IMR-90 (cell line): ENCODE measurements around the gene ESD. TPM values are rescaled to one million over a fixed set of nuclear protein-coding genes. Genes with fewer than 3 reads are reported as not detected.

Experiments used
- ATAC-seq: fragments of 200-7000 bp; cut with Tn5 transposase; 2 replicates; pipeline ENCODE4 v1.9.1; 2020; ENCODE audit warnings: low read depth, mild to moderate bottlenecking, moderate library complexity
- BruUV-seq: library from RNA; stranded (reverse); fragments of 400-500 nt; replicated peaks from 2 replicates; lab custom pipeline; 2021; lab: Mats Ljungman, UMichigan
- CTCF ChIA-PET: fragments of 300-600 bp; formaldehyde crosslinking; extraction: SDS; loops from one replicate; lab custom pipeline; 2021; ENCODE audit warnings: antibody characterized with exemption; lab: Yijun Ruan, JAX
- POLR2A ChIA-PET: fragments of 300-600 bp; sonication (Branson Sonifier 250); formaldehyde crosslinking; loops from one replicate; lab custom pipeline; 2022; ENCODE audit warnings: antibody characterized with exemption; ENCODE audit not compliant: unreplicated experiment; lab: Charles Lee
- DNase-seq: peaks from one replicate; pipeline ENCODE4 v3.0.0; 2013
- H2AFZ ChIP-seq: replicated peaks from 2 replicates; pipeline ENCODE3; 2013; ENCODE audit warnings: low read length, mild to moderate bottlenecking; ENCODE audit not compliant: poor library complexity
- H2AK5ac ChIP-seq: 2 replicates; pipeline ENCODE4 v1.6.1; 2013; ENCODE audit warnings: low read depth, low read length, inconsistent platforms
- H2AK9ac ChIP-seq: replicated peaks from 2 replicates; pipeline ENCODE3; 2013; ENCODE audit warnings: mild to moderate bottlenecking, low read depth, low read length, moderate library complexity; ENCODE audit not compliant: poor library complexity
- H2BK120ac ChIP-seq: 2 replicates; pipeline ENCODE4 v1.6.1; 2013; ENCODE audit warnings: low read depth, low read length, inconsistent platforms
- H2BK15ac ChIP-seq: 3 replicates; pipeline ENCODE4 v1.6.1; 2013; ENCODE audit warnings: low read depth, low read length, inconsistent platforms
- H2BK20ac ChIP-seq: 2 replicates; pipeline ENCODE4 v1.6.1; 2013; ENCODE audit warnings: low read depth, mild to moderate bottlenecking, inconsistent platforms, low read length, moderate library complexity
- H2BK5ac ChIP-seq: 2 replicates; pipeline ENCODE4 v1.6.1; 2013; ENCODE audit warnings: mild to moderate bottlenecking, low read depth, low read length, inconsistent platforms; ENCODE audit not compliant: poor library complexity, severe bottlenecking
- H3K14ac ChIP-seq: replicated peaks from 2 replicates; pipeline ENCODE4 v1.6.1; 2013; ENCODE audit warnings: low read depth, low read length, inconsistent platforms
- H3K18ac ChIP-seq: 2 replicates; pipeline ENCODE4 v1.6.1; 2013; ENCODE audit warnings: low read depth, low read length, control low read depth
- H3K23ac ChIP-seq: 2 replicates; pipeline ENCODE4 v1.6.1; 2013; ENCODE audit warnings: low read depth, low read length, inconsistent platforms
- H3K27ac ChIP-seq: 2 replicates; pipeline ENCODE4 v1.5.1; 2013; ENCODE audit warnings: mild to moderate bottlenecking, control low read depth, low read length; ENCODE audit not compliant: insufficient read depth
- H3K27me3 ChIP-seq: 2 replicates; pipeline ENCODE4 v1.6.1; 2013; ENCODE audit warnings: low read length; ENCODE audit not compliant: control insufficient read depth, insufficient read depth
- H3K36me3 ChIP-seq: 2 replicates; pipeline ENCODE4 v1.6.1; 2013; ENCODE audit warnings: low read length, mixed read lengths; ENCODE audit not compliant: control insufficient read depth, insufficient read depth
- H3K4ac ChIP-seq: 2 replicates; pipeline ENCODE4 v1.6.1; 2013; ENCODE audit warnings: low read depth, low read length, inconsistent platforms
- H3K4me1 ChIP-seq: 2 replicates; pipeline ENCODE4 v1.6.1; 2013; ENCODE audit warnings: low read length, mixed read lengths; ENCODE audit not compliant: control insufficient read depth, insufficient read depth
- H3K4me2 ChIP-seq: 2 replicates; pipeline ENCODE4 v1.6.1; 2013; ENCODE audit warnings: low read depth, mild to moderate bottlenecking, control low read depth, low read length, moderate library complexity
- H3K4me3 ChIP-seq: 2 replicates; pipeline ENCODE4 v1.5.1; 2013; ENCODE audit warnings: low read depth, mild to moderate bottlenecking, control low read depth, low read length, moderate library complexity; ENCODE audit not compliant: insufficient read depth
- H3K56ac ChIP-seq: 2 replicates; pipeline ENCODE4 v1.6.1; 2013; ENCODE audit warnings: low read length, inconsistent platforms; ENCODE audit not compliant: insufficient read depth; ENCODE audit errors: extremely low read depth
- H3K79me1 ChIP-seq, 2 experiments: 2 replicates each; pipeline ENCODE4 v1.6.1; 2013; ENCODE audit warnings: low read length in 2 of 2, inconsistent platforms in 1 of 2, low read depth in 1 of 2
- H3K9ac ChIP-seq: 2 replicates; pipeline ENCODE4 v1.6.1; 2013; ENCODE audit warnings: low read depth, low read length, control low read depth
- H3K9me1 ChIP-seq: 2 replicates; pipeline ENCODE4 v1.6.1; 2013; ENCODE audit warnings: low read length, inconsistent platforms; ENCODE audit not compliant: insufficient read depth
- H3K9me3 ChIP-seq: 2 replicates; pipeline ENCODE4 v1.6.1; 2013; ENCODE audit warnings: low read length; ENCODE audit not compliant: control insufficient read depth, insufficient read depth
- H4K20me1 ChIP-seq: 2 replicates; pipeline ENCODE4 v1.6.1; 2013; ENCODE audit warnings: low read length, inconsistent platforms; ENCODE audit not compliant: insufficient read depth
- H4K5ac ChIP-seq: 2 replicates; pipeline ENCODE4 v1.6.1; 2013; ENCODE audit warnings: mild to moderate bottlenecking, low read depth, low read length, control low read depth
- H4K8ac ChIP-seq, 2 experiments: 2 replicates each; pipeline ENCODE4 v1.6.1; 2013; ENCODE audit warnings: low read depth in 2 of 2, low read length in 2 of 2, control low read depth in 1 of 2, inconsistent platforms in 1 of 2
- H4K91ac ChIP-seq: 2 replicates; pipeline ENCODE4 v1.6.1; 2013; ENCODE audit warnings: low read depth, low read length, inconsistent platforms; ENCODE audit not compliant: insufficient read depth
- BHLHE40 ChIP-seq: fragments of 150-350 bp; IDR thresholded peaks from 2 replicates; pipeline ENCODE4 v1.6.1; 2016; ENCODE audit warnings: mild to moderate bottlenecking, low read depth, low read length
- CEBPB ChIP-seq: IDR thresholded peaks from 2 replicates; pipeline ENCODE4 v1.6.1; 2012; ENCODE audit warnings: low read depth, low read length, improper control_type of control experiment
- CHD1 ChIP-seq: IDR thresholded peaks from 2 replicates; pipeline ENCODE4 v1.6.1; 2012; ENCODE audit warnings: low read depth, low read length, improper control_type of control experiment
- CTCF ChIP-seq: conservative IDR thresholded peaks from 2 replicates; pipeline ENCODE4 v1.5.1; 2012; ENCODE audit warnings: mild to moderate bottlenecking, low read depth, low read length, improper control_type of control experiment
- MAZ ChIP-seq: IDR thresholded peaks from 2 replicates; pipeline ENCODE4 v1.6.1; 2012; ENCODE audit warnings: low read depth, mild to moderate bottlenecking, low read length, improper control_type of control experiment, moderate library complexity, borderline replicate concordance
- MXI1 ChIP-seq: IDR thresholded peaks from 2 replicates; pipeline ENCODE4 v1.6.1; 2012; ENCODE audit warnings: low read depth, mild to moderate bottlenecking, low read length, moderate library complexity, borderline replicate concordance
- NFE2L2 ChIP-seq: fragments of 150-350 bp; IDR thresholded peaks from 2 replicates; pipeline ENCODE4 v1.6.1; 2016; ENCODE audit warnings: low read depth, mild to moderate bottlenecking, low read length
- POLR2A ChIP-seq: IDR thresholded peaks from 2 replicates; pipeline ENCODE4 v1.6.1; 2012; ENCODE audit warnings: mild to moderate bottlenecking, low read depth, low read length
- RAD21 ChIP-seq: IDR thresholded peaks from 2 replicates; pipeline ENCODE4 v1.6.1; 2012; ENCODE audit warnings: low read length, improper control_type of control experiment
- RCOR1 ChIP-seq: IDR thresholded peaks from 2 replicates; pipeline ENCODE4 v1.6.1; 2012; ENCODE audit warnings: mild to moderate bottlenecking, low read length, improper control_type of control experiment; ENCODE audit not compliant: insufficient replicate concordance
- RFX5 ChIP-seq: IDR thresholded peaks from 2 replicates; pipeline ENCODE4 v1.8.0; 2012; ENCODE audit warnings: low read depth, mild to moderate bottlenecking, low read length, moderate library complexity
- WGBS, 2 experiments: methylation state at CpG; one replicate each; pipeline versions ENCODE4 v1.1.5 to v1.1.7; 2013; ENCODE audit warnings: missing lambda C conversion rate in 2 of 2; ENCODE audit not compliant: insufficient read length in 1 of 2; ENCODE audit errors: extremely low coverage in 2 of 2; 5-methylcytosine and 5-hydroxymethylcytosine counted together
- dilution Hi-C: fragments of 300-500 bp; cut with HindIII; formaldehyde crosslinking; loops from one replicate; pipeline ENCODE4 v1.14.3; 2018; ENCODE audit warnings: low sequenced_read_pairs; ENCODE audit not compliant: unreplicated experiment
- in situ Hi-C: fragments of 300-500 bp; cut with MboI; formaldehyde crosslinking; loops from 3 replicates; pipeline ENCODE4 v1.14.3; 2019; ENCODE audit warnings: low sequenced_read_pairs, inconsistent platforms, mixed read lengths
- intact Hi-C: fragments of 100-400 bp; cut with micrococcal nuclease; formaldehyde crosslinking; loops from 2 replicates; pipeline ENCODE4 v1.10.0; 2022
- polyA plus RNA-seq, 3 experiments: library from polyadenylated mRNA; depleted of rRNA; stranded (reverse); fragments of >200 nt; gene quantifications; 2 replicates each; pipeline ENCODE4 v1.2.3, GENCODE V29; 2012; ENCODE audit warnings: low replicate concordance in 1 of 3
- total RNA-seq: library from RNA; depleted of rRNA; stranded (reverse); fragments of >200 nt; gene quantifications from 2 replicates; pipeline ENCODE4 v1.2.3, GENCODE V29; 2012
- TF ChIP-seq, protein P1 (sequence below): fragments of 150-350 bp; IDR thresholded peaks from 2 replicates; pipeline ENCODE4 v1.6.1; 2016; ENCODE audit warnings: low read depth, mild to moderate bottlenecking, low read length, moderate library complexity, borderline replicate concordance

ESD gene
- total and polyA plus RNA-seq, 2 of the 4 experiments (the other 2 are of a cell fraction): 90.4 to 135 TPM

DNA sequence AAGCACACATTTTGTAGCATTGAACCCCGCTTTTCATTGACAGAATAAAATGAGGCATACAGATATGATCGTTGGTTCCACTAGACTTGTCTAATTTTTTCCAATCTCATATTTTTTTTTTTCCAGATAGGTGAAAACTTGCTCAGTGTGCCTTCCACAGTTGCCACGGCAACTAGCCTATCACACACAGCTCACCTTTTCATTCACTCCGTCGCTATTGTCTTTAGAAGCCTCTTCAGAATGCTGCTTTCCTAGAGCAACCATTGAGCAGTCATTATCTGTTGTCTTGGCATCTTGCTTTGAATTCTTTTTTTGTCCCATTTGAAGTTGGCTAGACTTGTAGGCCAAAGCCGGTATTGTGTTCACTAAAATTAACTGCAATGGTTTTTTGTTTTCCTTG, 37.7 kb upstream of the ESD start:
- POLR2A ChIA-PET: interaction anchor here (0.6 kb wide), 1 partner anchor 583 kb away, joined by 8 read pairs; no protein-coding TSS in a partner anchor
- intact Hi-C loops (loop anchor here (5.0 kb wide), 1 partner anchor 58 kb away; no protein-coding TSS in a partner anchor), dilution Hi-C loops (no loop called here)

More for the DNA sequence above, 37.7 kb upstream of the ESD start:
- H3K27ac ChIP-seq: no peak overlapping the region
- no peaks in the 10 kb centered on the region for H3K79me1 ChIP-seq
- DNase-seq (no peak), ATAC-seq (no peak)
- no peaks in the 10 kb centered on the region for H3K36me3 ChIP-seq
- no peak for TF ChIP-seq CHD1
- no peak for TF ChIP-seq CEBPB
- no peak for TF ChIP-seq MXI1
- no peak for TF ChIP-seq RAD21
- TF ChIP-seq BHLHE40: no peak
- TF ChIP-seq NFE2L2: no peak
- TF ChIP-seq MAZ: no peak
- TF ChIP-seq RFX5: no peak
- no peak for TF ChIP-seq RCOR1
- TF ChIP-seq, protein P1, sequence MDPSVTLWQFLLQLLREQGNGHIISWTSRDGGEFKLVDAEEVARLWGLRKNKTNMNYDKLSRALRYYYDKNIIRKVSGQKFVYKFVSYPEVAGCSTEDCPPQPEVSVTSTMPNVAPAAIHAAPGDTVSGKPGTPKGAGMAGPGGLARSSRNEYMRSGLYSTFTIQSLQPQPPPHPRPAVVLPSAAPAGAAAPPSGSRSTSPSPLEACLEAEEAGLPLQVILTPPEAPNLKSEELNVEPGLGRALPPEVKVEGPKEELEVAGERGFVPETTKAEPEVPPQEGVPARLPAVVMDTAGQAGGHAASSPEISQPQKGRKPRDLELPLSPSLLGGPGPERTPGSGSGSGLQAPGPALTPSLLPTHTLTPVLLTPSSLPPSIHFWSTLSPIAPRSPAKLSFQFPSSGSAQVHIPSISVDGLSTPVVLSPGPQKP: no peak
- no peak for TF ChIP-seq CTCF
- TF ChIP-seq POLR2A: no peak
- H3K14ac ChIP-seq: no peak overlapping the region
- H2BK20ac ChIP-seq: no peak overlapping the region
- no peak overlapping the region for H2BK120ac ChIP-seq
- H3K23ac ChIP-seq: no peak overlapping the region
- no peaks in the 10 kb centered on the region for H3K9me1 ChIP-seq
- no peak overlapping the region for H3K4ac ChIP-seq
- no peak overlapping the region for H3K18ac ChIP-seq
- H4K8ac ChIP-seq: no peak overlapping the region
- no peak overlapping the region for H2AK9ac ChIP-seq
- H3K27me3 ChIP-seq: peaks cover 5% of the 10 kb centered on the region; the same call in 1 of the 2 replicates
- no TSS peak for BruUV-seq
- no peak overlapping the region for H4K91ac ChIP-seq
- H4K5ac ChIP-seq: no peak overlapping the region
- CTCF ChIA-PET: no interaction called here
- H3K4me1 ChIP-seq: no peaks in the 10 kb centered on the region
- no peaks in the 10 kb centered on the region for H3K9me3 ChIP-seq
- no peak overlapping the region for H3K9ac ChIP-seq
- 80% methylated on average over 3 of the region's 6 CpGs; no CpG with 5 or more reads in 1 of the 2 experiments for WGBS, 2 experiments
- no peak overlapping the region for H2AK5ac ChIP-seq
- H2BK15ac ChIP-seq: no peak overlapping the region
- no peak overlapping the region for H2BK5ac ChIP-seq
- H3K56ac ChIP-seq: no peak overlapping the region
- H4K20me1 ChIP-seq: no peaks in the 10 kb centered on the region
- H2AFZ ChIP-seq: no peak overlapping the region
- no peak overlapping the region for H3K4me3 ChIP-seq
- in situ Hi-C loops: loop anchor here (5.0 kb wide), 1 partner anchor 943 kb away; no protein-coding TSS in a partner anchor
- no peak overlapping the region for H3K4me2 ChIP-seq
